HEK293 (cell line): ENCODE data around the gene MRGPRG.

Source experiments
- CTCF ChIA-PET: fragments of 350-600 bp; formaldehyde crosslinking; extraction: SDS; loops from one replicate; lab custom pipeline; 2021; ENCODE audit warnings: antibody characterized with exemption; lab: Yijun Ruan, JAX
- POLR2A ChIA-PET: fragments of 300-600 bp; formaldehyde crosslinking; extraction: SDS; loops from one replicate; lab custom pipeline; 2020; ENCODE audit warnings: antibody characterized with exemption, inconsistent platforms; lab: Yijun Ruan, JAX
- H3K27ac ChIP-seq: fragments of 200-500 bp; sonication (Bioruptor generic); 2 replicates; pipeline ENCODE4 v1.5.1; 2014; ENCODE audit warnings: low read depth, low read length, control low read depth, inconsistent platforms; ENCODE audit errors: extremely low read depth
- H3K36me3 ChIP-seq, 2 experiments: fragments of 200-500 bp in 1 of 2; sonication (Bioruptor generic) in 1 of 2; 1 replicate in 1 of 2; 2 replicates in 1 of 2; pipeline ENCODE4 v1.5.1; 2014 to 2017; ENCODE audit warnings: inconsistent platforms in 2 of 2, low read length in 2 of 2; ENCODE audit not compliant: control insufficient read depth in 2 of 2, insufficient read depth in 1 of 2
- H3K4me1 ChIP-seq: fragments of 200-500 bp; sonication (Bioruptor generic); 2 replicates; pipeline ENCODE4 v1.5.1; 2014; ENCODE audit warnings: mild to moderate bottlenecking, low read length, inconsistent platforms; ENCODE audit not compliant: control insufficient read depth, insufficient read depth
- H3K4me3 ChIP-seq: 2 replicates; pipeline ENCODE4 v1.5.1; 2011; ENCODE audit warnings: low read depth, mild to moderate bottlenecking, control low read depth, low read length, moderate library complexity
- H3K9me3 ChIP-seq: fragments of 200-500 bp; sonication (Bioruptor generic); 2 replicates; pipeline ENCODE4 v1.5.1; 2014; ENCODE audit warnings: low read depth, low read length, inconsistent platforms; ENCODE audit not compliant: control insufficient read depth, insufficient read depth
- ATF2 ChIP-seq: fragments of 450-650 bp; formaldehyde crosslinking; IDR thresholded peaks from 2 replicates; pipeline ENCODE4 v1.5.1; 2016; ENCODE audit warnings: missing biosample characterization, missing genetic modification characterization, low read depth
- SCRT2 ChIP-seq: fragments of 450-650 bp; formaldehyde crosslinking; IDR thresholded peaks from 2 replicates; pipeline ENCODE4 v1.5.1; 2016; ENCODE audit warnings: missing biosample characterization, missing genetic modification characterization
- SETDB1 ChIP-seq: IDR thresholded peaks from one replicate; pipeline ENCODE4 v1.6.1; 2017; ENCODE audit warnings: mild to moderate bottlenecking, low read length, moderate library complexity, mixed read lengths; ENCODE audit not compliant: insufficient read length
- ZBTB48 ChIP-seq: fragments of 450-650 bp; formaldehyde crosslinking; IDR thresholded peaks from 2 replicates; pipeline ENCODE4 v1.5.1; 2016; ENCODE audit warnings: missing biosample characterization, missing genetic modification characterization
- ZIC2 ChIP-seq: fragments of 450-650 bp; formaldehyde crosslinking; IDR thresholded peaks from 2 replicates; pipeline ENCODE4 v1.5.1; 2016; ENCODE audit warnings: missing biosample characterization, missing genetic modification characterization
- ZNF132 ChIP-seq: fragments of 450-650 bp; formaldehyde crosslinking; IDR thresholded peaks from 2 replicates; pipeline ENCODE4 v1.5.1; 2017; ENCODE audit warnings: missing biosample characterization, missing genetic modification characterization, borderline replicate concordance
- ZNF280C ChIP-seq: fragments of 450-650 bp; formaldehyde crosslinking; IDR thresholded peaks from 2 replicates; pipeline ENCODE4 v1.5.1; 2016; ENCODE audit warnings: missing biosample characterization, missing genetic modification characterization
- ZNF335 ChIP-seq: fragments of 450-650 bp; formaldehyde crosslinking; conservative IDR thresholded peaks from 2 replicates; pipeline ENCODE4 v1.5.1; 2016; ENCODE audit warnings: missing biosample characterization, missing genetic modification characterization
- ZNF362 ChIP-seq: fragments of 450-650 bp; formaldehyde crosslinking; IDR thresholded peaks from 2 replicates; pipeline ENCODE4 v1.5.1; 2016; ENCODE audit warnings: missing biosample characterization, missing genetic modification characterization
- ZNF394 ChIP-seq: fragments of 450-650 bp; formaldehyde crosslinking; IDR thresholded peaks from 2 replicates; pipeline ENCODE4 v1.5.1; 2016; ENCODE audit warnings: missing biosample characterization, missing genetic modification characterization, mild to moderate bottlenecking, moderate library complexity, borderline replicate concordance
- ZNF514 ChIP-seq: fragments of 450-650 bp; formaldehyde crosslinking; IDR thresholded peaks from 2 replicates; pipeline ENCODE4 v1.5.1; 2016; ENCODE audit warnings: missing biosample characterization, missing genetic modification characterization
- ZNF626 ChIP-seq: fragments of 450-650 bp; sonication (Bioruptor Pico); formaldehyde crosslinking; IDR thresholded peaks from 2 replicates; pipeline ENCODE4 v1.5.1; 2018; ENCODE audit warnings: missing biosample characterization, missing genetic modification characterization, inconsistent platforms
- ZNF677 ChIP-seq: fragments of 450-650 bp; IDR thresholded peaks from 2 replicates; pipeline ENCODE4 v1.5.0; 2018; ENCODE audit warnings: missing biosample characterization, mild to moderate bottlenecking, missing genetic modification characterization, moderate library complexity
- ZNF704 ChIP-seq: fragments of 450-650 bp; formaldehyde crosslinking; IDR thresholded peaks from 2 replicates; pipeline ENCODE4 v1.5.1; 2016; ENCODE audit warnings: missing biosample characterization, missing genetic modification characterization
- TF ChIP-seq, protein P1 (sequence below): fragments of 450-650 bp; formaldehyde crosslinking; IDR thresholded peaks from 2 replicates; pipeline ENCODE4 v1.5.1; 2016; ENCODE audit warnings: missing biosample characterization, missing genetic modification characterization

MRGPRG gene

DNA sequence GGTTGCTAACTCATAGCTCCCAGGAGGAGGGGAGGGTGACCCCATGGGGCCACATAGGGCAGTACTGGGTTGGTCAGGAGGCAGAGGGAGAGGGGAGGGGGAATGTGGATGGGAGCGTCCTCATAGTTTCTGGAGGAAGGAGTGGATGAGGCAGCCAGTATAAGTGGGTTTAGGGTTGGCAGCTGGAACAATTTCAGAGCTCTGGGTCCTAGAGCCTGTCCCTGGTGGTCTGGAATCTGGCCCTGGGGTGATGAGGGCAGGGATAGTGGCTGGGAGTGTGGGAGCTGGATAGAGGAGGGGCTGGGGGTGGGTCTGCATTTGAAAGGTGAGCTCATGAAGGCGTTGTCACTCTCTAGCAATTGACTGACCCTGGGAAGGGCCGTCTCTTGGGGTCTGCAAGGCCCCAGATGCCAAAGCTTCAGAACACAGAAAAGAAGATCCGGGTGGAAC is 5.3 kb upstream of the MRGPRG start:
- POLR2A ChIA-PET: interaction anchor here (0.6 kb wide), 1 partner anchor 11 kb away, joined by 3 read pairs; no protein-coding TSS in a partner anchor
- TF ChIP-seq ZNF132 (no peak), SCRT2 (tag by site-specific recombination) (no peak), ZNF280C (tag by site-specific recombination) (no peak), ZNF514 (no peak), ZBTB48 (tag by site-specific recombination) (no peak), ZNF626 (tag by site-specific recombination) (no peak), ZNF704 (tag by site-specific recombination) (no peak), ZNF677 (tag by site-specific recombination) (no peak), ZNF362 (tag by site-specific recombination) (no peak), ZIC2 (tag by site-specific recombination) (no peak), ATF2 (tag by site-specific recombination) (no peak), ZNF394 (tag by site-specific recombination) (no peak), ZNF335 (tag by site-specific recombination) (no peak), SETDB1 (no peak)
- TF ChIP-seq, protein P1, sequence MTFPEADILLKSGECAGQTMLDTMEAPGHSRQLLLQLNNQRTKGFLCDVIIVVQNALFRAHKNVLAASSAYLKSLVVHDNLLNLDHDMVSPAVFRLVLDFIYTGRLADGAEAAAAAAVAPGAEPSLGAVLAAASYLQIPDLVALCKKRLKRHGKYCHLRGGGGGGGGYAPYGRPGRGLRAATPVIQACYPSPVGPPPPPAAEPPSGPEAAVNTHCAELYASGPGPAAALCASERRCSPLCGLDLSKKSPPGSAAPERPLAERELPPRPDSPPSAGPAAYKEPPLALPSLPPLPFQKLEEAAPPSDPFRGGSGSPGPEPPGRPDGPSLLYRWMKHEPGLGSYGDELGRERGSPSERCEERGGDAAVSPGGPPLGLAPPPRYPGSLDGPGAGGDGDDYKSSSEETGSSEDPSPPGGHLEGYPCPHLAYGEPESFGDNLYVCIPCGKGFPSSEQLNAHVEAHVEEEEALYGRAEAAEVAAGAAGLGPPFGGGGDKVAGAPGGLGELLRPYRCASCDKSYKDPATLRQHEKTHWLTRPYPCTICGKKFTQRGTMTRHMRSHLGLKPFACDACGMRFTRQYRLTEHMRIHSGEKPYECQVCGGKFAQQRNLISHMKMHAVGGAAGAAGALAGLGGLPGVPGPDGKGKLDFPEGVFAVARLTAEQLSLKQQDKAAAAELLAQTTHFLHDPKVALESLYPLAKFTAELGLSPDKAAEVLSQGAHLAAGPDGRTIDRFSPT (tag by site-specific recombination): no peak

More for the DNA sequence above, 5.3 kb upstream of the MRGPRG start:
- H3K4me1 ChIP-seq: no peaks in the 10 kb centered on the region
- CTCF ChIA-PET: interaction anchor here (1.8 kb wide), 1 partner anchor 185 kb away, joined by 4 read pairs; no protein-coding TSS in a partner anchor
- no peak overlapping the region for H3K27ac ChIP-seq
- H3K36me3 ChIP-seq: no peaks in the 10 kb centered on the region
- no peaks in the 10 kb centered on the region for H3K9me3 ChIP-seq
- H3K4me3 ChIP-seq: no peak overlapping the region
